ENCODE data around the gene LSP1. TPM values are rescaled to one million over a fixed set of nuclear protein-coding genes. Genes with fewer than 3 reads are reported as not detected.

The LSP1 gene
- total RNA-seq, 1 donor: 79.4 TPM

GRCh38 chr11:1824221-1825038 lies 28.5 kb upstream of the LSP1 start:
- DNase-seq (ENCODE audit: low read depth in 2 of 3, low spot score in 2 of 3): no peak

- DNase-seq (ENCODE audit: low read depth in 2 of 3, low spot score in 2 of 3): peak in 2 of 3 donors; percentile 67
Observed at GRCh38 chr11:1825039-1825740, 27.7 kb upstream of the LSP1 start.

GRCh38 chr11:1825785-1826451 lies 27.0 kb upstream of the LSP1 start:
- no peak for DNase-seq (ENCODE audit: low read depth in 2 of 3, low spot score in 2 of 3)

DNA sequence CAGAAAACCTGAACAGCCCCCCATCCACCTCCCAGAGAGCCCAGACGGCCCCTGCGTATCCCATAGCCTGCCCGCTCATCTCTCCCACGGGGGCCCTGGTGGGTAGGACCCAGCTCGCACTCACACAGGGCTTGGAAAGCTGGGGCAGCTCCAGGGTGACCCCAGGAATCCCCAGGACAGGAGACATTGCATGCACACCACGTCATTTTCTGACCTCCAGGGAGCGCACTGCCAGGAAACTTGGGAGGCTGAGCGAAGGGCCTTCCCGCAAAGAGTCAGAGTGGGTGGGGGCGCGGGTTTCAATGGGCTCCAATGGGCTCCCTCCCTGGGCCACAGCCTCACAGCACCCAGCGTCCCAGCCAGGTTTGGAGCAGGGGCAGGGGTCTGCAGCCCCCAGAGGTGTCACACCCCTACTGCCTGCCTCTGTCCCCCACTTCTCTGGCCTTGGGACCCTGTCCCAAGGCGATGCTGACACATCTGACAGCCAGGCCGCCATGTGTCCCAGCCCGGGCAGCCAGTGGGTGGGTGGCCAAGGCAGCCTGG lies 26.3 kb upstream of the LSP1 start:
- no peak for DNase-seq (ENCODE audit: low read depth in 2 of 3, low spot score in 2 of 3)

DNA sequence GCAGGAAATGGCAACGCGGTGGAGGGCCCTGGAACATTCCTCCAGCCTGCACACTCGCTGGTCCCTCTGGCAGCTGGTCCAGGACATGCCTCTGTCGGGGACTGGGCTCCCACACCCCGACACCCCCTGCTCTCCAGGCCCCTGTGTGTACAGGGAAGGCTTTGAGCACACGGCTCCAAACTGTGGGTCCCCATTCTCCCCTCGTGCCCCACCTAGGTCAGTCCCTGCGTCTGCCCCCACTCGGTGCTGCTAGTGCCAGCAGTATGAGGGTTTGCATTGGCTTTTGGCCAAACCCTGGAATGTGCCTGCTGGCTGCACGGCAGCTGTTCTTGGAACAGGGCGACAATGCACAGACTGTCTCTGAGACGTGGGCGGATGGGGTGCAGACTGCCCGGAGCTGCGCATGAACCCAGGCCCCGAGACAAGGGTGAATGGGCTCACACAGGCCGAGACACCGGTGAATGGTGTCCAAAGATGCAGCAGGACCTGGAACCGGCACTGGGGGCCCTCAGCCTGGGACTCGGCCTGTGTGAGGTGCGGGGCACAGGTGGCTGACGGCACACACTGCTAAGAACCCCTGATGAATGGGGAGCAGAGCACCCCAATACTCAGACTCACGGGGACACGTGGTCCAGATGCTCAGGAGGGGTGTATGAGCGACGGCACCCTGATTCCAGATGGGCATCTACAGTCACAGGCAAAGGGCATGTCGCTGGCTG lies 25.6 kb upstream of the LSP1 start:
- DNase-seq (ENCODE audit: low read depth in 2 of 3, low spot score in 2 of 3): no peak

DNA sequence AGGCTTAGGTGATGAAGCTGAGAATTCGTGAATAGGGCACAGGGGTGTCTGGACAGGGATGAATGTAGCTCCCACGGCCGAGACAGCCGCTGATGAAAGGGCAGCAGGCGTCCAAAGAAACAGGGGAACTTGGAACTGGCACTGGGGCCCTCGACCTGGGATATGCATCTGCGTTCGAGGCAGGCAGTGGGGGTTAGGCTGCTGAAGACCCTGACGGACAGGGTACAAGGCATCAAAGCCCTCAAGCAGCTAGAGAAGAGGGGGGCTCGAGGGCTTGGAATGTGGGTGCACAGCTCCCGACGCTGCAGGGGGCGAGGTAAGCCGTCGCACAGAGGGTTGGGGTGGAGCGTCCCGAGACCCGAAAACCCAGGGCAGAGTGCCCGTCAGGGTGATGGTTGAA lies 25.0 kb upstream of the LSP1 start:
- DNase-seq (ENCODE audit: low read depth in 2 of 3, low spot score in 2 of 3): no peak

DNA sequence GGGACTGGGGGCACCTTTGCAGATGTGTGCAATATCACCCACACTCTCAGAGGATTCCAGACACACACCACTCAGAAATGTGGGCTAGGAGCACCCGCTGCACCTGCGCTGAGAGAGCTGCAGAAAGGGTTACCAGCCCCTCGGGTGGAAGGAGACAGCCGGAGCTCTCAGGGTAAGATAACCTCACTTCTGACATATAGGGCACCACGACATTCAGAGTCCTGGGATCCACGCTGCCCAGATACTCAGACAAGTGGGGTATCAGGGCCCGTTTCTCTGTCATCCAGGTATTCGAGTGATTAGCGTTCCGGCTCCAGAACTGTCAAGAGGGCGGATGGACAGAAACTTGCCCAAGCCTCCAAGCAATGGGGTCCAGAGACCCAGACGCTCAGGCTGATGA lies 24.3 kb upstream of the LSP1 start:
- no peak for DNase-seq (ENCODE audit: low read depth in 2 of 3, low spot score in 2 of 3)

GRCh38 chr11:1829039-1829820 lies 23.7 kb upstream of the LSP1 start:
- no peak for DNase-seq (ENCODE audit: low read depth in 2 of 3, low spot score in 2 of 3)

DNA sequence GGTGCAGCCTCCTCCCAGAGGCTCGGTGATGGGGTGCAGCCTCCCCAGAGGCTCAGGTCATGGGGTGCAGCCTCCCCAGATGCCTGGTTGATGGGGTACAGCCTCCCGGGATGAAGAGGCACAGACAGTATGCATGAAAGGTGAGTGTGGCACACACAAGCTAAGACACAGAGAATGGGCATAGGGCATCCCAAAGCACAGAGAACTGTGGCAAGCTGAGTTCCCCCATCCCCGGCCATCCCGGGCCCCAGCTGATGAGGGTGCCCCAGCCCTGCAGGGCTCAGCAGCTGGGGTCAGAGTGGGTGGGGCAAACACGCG lies 22.9 kb upstream of the LSP1 start:
- DNase-seq (ENCODE audit: low read depth in 2 of 3, low spot score in 2 of 3): no peak

DNA sequence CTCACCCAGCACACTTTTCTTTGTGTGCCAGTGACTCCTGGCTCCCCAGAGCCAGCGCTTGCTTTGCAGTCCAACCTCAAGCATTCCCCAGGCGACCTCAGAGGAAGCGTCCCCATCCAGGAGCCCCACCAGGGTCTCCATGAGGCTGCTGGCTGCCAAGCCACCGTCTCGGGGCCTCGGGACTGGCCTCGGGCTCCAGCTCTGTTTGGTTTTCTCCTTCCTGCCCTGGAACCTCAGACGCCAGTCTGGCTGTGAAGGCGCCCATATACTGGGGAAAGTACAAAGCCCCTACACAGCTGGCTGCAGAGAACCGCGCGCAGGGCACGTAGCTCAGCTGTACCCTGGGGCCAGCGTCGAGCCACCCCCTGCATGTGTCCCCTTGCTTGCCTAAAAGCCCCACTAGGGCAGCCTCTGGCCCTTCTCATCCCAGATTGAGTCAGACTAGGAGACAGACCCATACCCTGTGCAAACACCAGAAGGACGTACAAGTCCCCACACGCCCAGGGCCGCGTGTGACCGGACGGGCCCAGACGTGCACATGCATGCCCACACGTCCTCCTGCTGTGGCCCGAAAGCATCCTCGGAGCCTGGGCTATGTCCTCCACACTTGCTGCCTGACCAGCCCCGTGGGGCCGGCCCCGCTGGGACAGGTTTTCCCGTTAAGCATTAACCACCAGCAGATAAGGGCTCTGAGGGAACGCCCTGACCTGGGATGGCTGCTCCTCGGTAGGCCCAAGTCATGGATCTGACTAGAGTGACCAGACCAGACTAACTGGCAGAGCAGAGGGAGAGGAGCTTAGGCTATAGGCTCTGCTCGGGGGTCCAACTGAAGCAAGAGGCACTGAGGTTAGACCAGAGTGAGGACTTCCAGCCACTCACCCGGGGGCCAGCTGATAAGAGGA lies 22.3 kb upstream of the LSP1 start:
- DNase-seq (ENCODE audit: low read depth in 2 of 3, low spot score in 2 of 3): no peak

DNA sequence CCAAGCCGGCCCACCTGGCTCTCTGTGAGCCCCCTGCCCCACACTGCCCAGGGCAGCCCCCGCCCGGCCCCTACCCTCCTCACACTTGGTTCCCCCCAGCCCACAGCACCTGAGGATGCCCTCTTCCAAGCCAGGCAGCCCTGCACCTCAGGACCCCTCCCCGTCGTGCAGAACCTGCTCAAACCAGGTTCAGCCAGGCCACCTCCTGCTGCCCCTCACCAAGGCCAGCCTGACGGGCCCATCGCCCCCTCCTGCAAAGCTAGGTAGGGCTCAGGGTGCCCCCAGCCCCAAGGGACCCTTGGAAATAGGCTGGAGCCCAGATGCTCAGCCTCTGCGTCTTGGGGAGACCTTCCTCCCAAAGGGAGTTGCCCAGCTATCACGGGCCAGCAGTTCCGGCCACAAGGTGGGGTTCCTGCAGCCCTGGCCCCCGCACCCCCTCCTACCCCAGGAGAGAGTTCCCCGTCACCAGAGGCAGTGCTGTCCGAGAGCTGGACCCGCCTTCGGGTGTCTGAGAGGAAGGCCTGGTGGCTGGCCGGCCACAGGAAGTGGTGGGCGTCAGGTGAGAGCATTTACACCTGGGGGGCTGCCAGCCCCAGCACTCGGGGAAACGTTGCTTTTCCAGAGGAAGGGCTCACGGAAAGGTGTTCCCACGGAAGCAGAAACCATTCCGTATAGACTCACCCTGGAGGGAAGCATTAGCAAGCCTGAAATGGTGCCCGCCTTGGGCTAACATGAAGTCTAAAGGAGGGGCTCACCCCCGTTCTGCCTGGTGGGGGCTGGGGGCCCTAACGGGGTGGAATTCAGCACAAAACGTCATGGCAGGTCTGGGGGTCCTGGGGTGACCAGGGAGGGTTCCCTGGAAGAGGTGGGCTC lies 21.3 kb upstream of the LSP1 start:
- no peak for DNase-seq (ENCODE audit: low read depth in 2 of 3, low spot score in 2 of 3)

GRCh38 chr11:1832211-1832919 lies 20.5 kb upstream of the LSP1 start:
- peak in 2 of 3 donors; percentile 37 to 53 for DNase-seq (ENCODE audit: low read depth in 2 of 3, low spot score in 2 of 3)

GRCh38 chr11:1832920-1833295 lies 20.0 kb upstream of the LSP1 start:
- no peak for DNase-seq (ENCODE audit: low read depth in 2 of 3, low spot score in 2 of 3)

- DNase-seq (ENCODE audit: low read depth in 2 of 3, low spot score in 2 of 3): no peak
Observed at GRCh38 chr11:1834062-1834610, 18.7 kb upstream of the LSP1 start.

- no peak for DNase-seq (ENCODE audit: low read depth in 2 of 3, low spot score in 2 of 3)
Observed at GRCh38 chr11:1834779-1835670, 17.9 kb upstream of the LSP1 start, which contains the start of gene SYT8. Gene SYT8, plus strand, starts transcription at chr11:1834990. Its CDS starts 116 bp downstream, at chr11:1835106.

DNA sequence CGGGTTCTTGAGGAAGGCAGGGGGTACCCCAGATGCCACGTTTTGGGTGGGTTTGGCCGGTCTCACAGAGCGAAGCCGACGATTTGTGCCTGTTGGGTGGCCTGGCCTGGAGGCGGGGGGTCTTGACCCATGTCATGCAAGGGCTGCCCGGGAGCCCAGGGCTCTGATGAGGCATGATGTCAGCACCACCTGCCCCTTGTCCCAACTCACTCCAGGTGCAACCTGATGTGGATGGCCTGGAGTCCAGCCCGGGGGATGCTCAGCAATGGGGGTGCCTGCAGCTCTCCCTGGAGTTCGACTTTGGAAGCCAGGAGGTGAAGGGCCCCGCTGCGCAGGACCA lies 17.2 kb upstream of the LSP1 start:
- DNase-seq (ENCODE audit: low read depth in 2 of 3, low spot score in 2 of 3): no peak
